Ovary (tissue), 9 donors: ENCODE measurements around the gene TIPARP. TPM values are rescaled to one million over a fixed set of nuclear protein-coding genes. Genes with fewer than 3 reads are reported as not detected.

Source experiments
- DNase-seq, 5 donors: peaks; one replicate each; pipeline ENCODE4 v3.0.0-alpha.2; 2019 to 2020
- H3K27ac ChIP-seq, 2 donors: fragments of 200-600 bp; one replicate each; pipeline versions ENCODE4 v1.5.1 to v1.8.0; 2019 to 2022
- H3K27me3 ChIP-seq: fragments of 200-600 bp; one replicate; pipeline ENCODE4 v1.8.0; 2022
- H3K36me3 ChIP-seq: fragments of 200-600 bp; sonication (generic); one replicate; pipeline ENCODE4 v1.5.1; 2019
- H3K4me1 ChIP-seq: one replicate; pipeline ENCODE4 v1.8.1; 2013; ENCODE audit warnings: mild to moderate bottlenecking, moderate library complexity; ENCODE audit not compliant: insufficient read depth
- H3K4me3 ChIP-seq: fragments of 200-600 bp; sonication (generic); one replicate; pipeline ENCODE4 v1.5.1; 2017
- H3K9me3 ChIP-seq, 2 donors: fragments of 200-600 bp in 1 of 2; sonication (generic) in 1 of 2; one replicate each; pipeline versions ENCODE4 v1.5.1 to v1.8.1; 2013 to 2019; ENCODE audit warnings: mild to moderate bottlenecking in 1 of 2, moderate library complexity in 1 of 2
- EP300 ChIP-seq: sonication (generic); formaldehyde crosslinking; IDR thresholded peaks from one replicate; pipeline ENCODE4 v1.6.1; 2017; ENCODE audit warnings: antibody characterized with exemption
- POLR2A ChIP-seq: fragments of 450-650 bp; IDR thresholded peaks from one replicate; pipeline ENCODE4 v1.6.1; 2017; ENCODE audit warnings: antibody characterized with exemption, mild to moderate bottlenecking, moderate library complexity
- WGBS, 3 donors: extraction: QIAGEN DNeasy Blood & Tissue Kit in 1 of 3; methylation state at CpG; one replicate each; pipeline versions ENCODE4 v1.1.5 to v1.1.7; 2013 to 2017; 5-methylcytosine and 5-hydroxymethylcytosine counted together
- intact Hi-C, 4 donors: fragments of 100-400 bp; cut with DNase I; formaldehyde crosslinking; loops; one replicate each; pipeline versions ENCODE4 v1.11.0 to v1.15.1; 2022 to 2023
- polyA plus RNA-seq, 2 donors: library from polyadenylated mRNA; stranded (reverse); fragments of 200-250 nt in 1 of 2; fragments of 350-450 nt in 1 of 2; fragmentation: Illumina TruSeq in 1 of 2; extraction: RNeasy Lipid Tissue Mini Kit (QIAGEN cat#74804) in 1 of 2; gene quantifications; one replicate each; pipeline ENCODE4 v1.2.3, GENCODE V29; 2013 to 2014
- total RNA-seq, 7 donors: library from RNA; depleted of rRNA in 2 of 7; stranded (reverse); fragments of >200 nt in 2 of 7; fragmentation: NEBNext Ultra II Directional in 3 of 7; extraction: Animal tissue kit (Norgen Biotek cat#: 25700) in 3 of 7; gene quantifications; one replicate each; pipeline versions ENCODE4 v1.1.0 to v1.2.4, GENCODE V29; 2016 to 2023
- TF ChIP-seq, protein P1 (sequence below), 3 donors: fragments of 450-650 bp in 2 of 3; fragments of 200-600 bp in 1 of 3; IDR thresholded peaks; one replicate each; pipeline versions ENCODE4 v1.5.1 to v1.8.0; 2016 to 2022; ENCODE audit warnings: antibody characterized with exemption in 3 of 3, mild to moderate bottlenecking in 1 of 3
- donor health status: DM: no; HTN: no; CAD: no; lungs with moderate emphysema.
- donor health status: DM: no; HTN: no; CAD: no.
- donor health status: Bipolar disorder and iron deficiency.
- donor health status: DM: yes; HTN: yes; CAD: no.
- donor health status: DM: no; HTN: no; CAD: no.
- donor health status: DM: yes; HTN: yes; CAD: no.

The TIPARP gene
- total and polyA plus RNA-seq, 9 donors: 11.3 to 109 (median 46.1) TPM

- 6 to 11% (median 8%) methylated on average over 10 of the region's 10 CpGs for WGBS, 3 donors
- H3K4me1 ChIP-seq: peaks cover 4% of the 10 kb centered on the region
- H3K27me3 ChIP-seq: no peaks in the 10 kb centered on the region
- intact Hi-C loops: loop anchor here (2.0 to 10.0 kb wide), 9 partner anchors 65 to 471 kb away; partner anchors contain the start of gene LEKR1 (in 1 of the 4)
- no peak for DNase-seq
- H3K9me3 ChIP-seq: no peaks in the 10 kb centered on the region
- TF ChIP-seq EP300 (no peak), POLR2A (no peak)
- TF ChIP-seq, protein P1, sequence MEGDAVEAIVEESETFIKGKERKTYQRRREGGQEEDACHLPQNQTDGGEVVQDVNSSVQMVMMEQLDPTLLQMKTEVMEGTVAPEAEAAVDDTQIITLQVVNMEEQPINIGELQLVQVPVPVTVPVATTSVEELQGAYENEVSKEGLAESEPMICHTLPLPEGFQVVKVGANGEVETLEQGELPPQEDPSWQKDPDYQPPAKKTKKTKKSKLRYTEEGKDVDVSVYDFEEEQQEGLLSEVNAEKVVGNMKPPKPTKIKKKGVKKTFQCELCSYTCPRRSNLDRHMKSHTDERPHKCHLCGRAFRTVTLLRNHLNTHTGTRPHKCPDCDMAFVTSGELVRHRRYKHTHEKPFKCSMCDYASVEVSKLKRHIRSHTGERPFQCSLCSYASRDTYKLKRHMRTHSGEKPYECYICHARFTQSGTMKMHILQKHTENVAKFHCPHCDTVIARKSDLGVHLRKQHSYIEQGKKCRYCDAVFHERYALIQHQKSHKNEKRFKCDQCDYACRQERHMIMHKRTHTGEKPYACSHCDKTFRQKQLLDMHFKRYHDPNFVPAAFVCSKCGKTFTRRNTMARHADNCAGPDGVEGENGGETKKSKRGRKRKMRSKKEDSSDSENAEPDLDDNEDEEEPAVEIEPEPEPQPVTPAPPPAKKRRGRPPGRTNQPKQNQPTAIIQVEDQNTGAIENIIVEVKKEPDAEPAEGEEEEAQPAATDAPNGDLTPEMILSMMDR (IDR thresholded peaks at IDR 0.05): no peak
- H3K27ac ChIP-seq: peak overlapping the region; percentile 54 to 88
- H3K4me3 ChIP-seq: peak overlapping the region; percentile 77
- H3K36me3 ChIP-seq: no peaks in the 10 kb centered on the region
These were observed 701 bp upstream of the TIPARP start for GRCh38 chr3:156673732-156674045.

GRCh38 chr3:156674911-156675829 lies 780 bp downstream of the TIPARP start:
- H3K27ac ChIP-seq: peak overlapping the region; percentile 88 to 90
- 0 to 1% (median 0%) methylated on average over 77 to 93 of the region's 93 CpGs for WGBS, 3 donors
- DNase-seq: peak; percentile 64 to 84 (median 71)
- intact Hi-C loops: loop anchor here (2.0 to 10.0 kb wide), 11 partner anchors 66 to 470 kb away; partner anchors contain the start of gene LEKR1 (in 1 of the 4)
- peak overlapping the region; percentile 77 for H3K4me3 ChIP-seq
- H3K36me3 ChIP-seq: no peaks in the 10 kb centered on the region
- no peak for TF ChIP-seq EP300
- TF ChIP-seq, protein P1 (IDR thresholded peaks at IDR 0.05): peak in 2 of 3 donors; percentile 25 to 36
- no peak for TF ChIP-seq POLR2A
- H3K27me3 ChIP-seq: no peaks in the 10 kb centered on the region
- H3K4me1 ChIP-seq: peaks cover 5% of the 10 kb centered on the region
- H3K9me3 ChIP-seq: no peaks in the 10 kb centered on the region

- peak overlapping the region; percentile 77 for H3K4me3 ChIP-seq
- no peaks in the 10 kb centered on the region for H3K27me3 ChIP-seq
- H3K36me3 ChIP-seq: no peaks in the 10 kb centered on the region
- TF ChIP-seq EP300: no peak
- no peak for TF ChIP-seq POLR2A
- no peaks in the 10 kb centered on the region for H3K9me3 ChIP-seq
- 12 to 13% (median 13%) methylated on average over 18 of the region's 18 CpGs for WGBS, 3 donors
- peak overlapping the region; percentile 88 to 90 for H3K27ac ChIP-seq
- H3K4me1 ChIP-seq: peaks cover 7% of the 10 kb centered on the region
- DNase-seq: peak; percentile 14 to 51 (median 39)
- intact Hi-C loops: loop anchor here (2.0 to 10.0 kb wide), 9 partner anchors 67 to 469 kb away; partner anchors contain the start of gene LEKR1 (in 1 of the 4)
These were observed 1.7 kb downstream of the TIPARP start for GRCh38 chr3:156675830-156676767.

DNA sequence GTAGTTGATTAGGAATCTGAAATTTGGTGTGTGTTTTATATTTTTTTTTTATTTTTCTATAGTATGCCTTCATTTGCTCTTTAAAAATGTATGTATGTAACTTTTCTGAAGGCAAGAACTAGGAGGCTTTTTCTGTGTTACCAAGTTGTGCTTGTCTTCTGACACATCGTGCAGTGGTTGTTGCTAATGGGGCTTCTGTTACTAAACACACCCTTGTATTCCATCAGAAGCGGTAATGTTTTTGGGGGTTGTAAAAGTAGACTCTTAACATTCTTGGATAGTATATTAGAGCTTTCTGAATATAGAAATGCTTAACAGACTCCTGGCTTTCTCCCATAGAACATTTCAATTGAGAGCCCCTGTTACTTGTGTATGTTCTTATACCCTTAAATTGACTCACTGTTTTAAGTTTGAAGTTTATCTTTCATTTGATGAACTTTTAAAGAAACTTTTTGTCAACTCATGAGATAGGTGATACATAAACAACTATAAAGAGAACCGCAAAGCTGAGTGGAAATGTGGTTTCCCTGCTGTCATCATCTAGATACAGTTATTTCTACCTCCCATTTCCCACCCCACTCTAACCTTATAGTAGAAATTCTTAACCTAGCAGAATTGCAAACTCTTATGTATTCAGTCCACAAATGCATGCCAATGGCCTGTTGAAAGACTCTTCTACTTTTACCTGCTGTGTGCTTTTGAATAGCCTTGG lies 2.5 kb downstream of the TIPARP start:
- 82 to 93% (median 90%) methylated on average over 3 of the region's 3 CpGs for WGBS, 3 donors
- Histone ChIP-seq H3K9me3 (no peaks in the 10 kb centered on the region), H3K4me3 (peak overlapping the region; percentile 77), H3K36me3 (no peaks in the 10 kb centered on the region), H3K27ac (no peak overlapping the region), H3K4me1 (peaks cover 8% of the 10 kb centered on the region), H3K27me3 (no peaks in the 10 kb centered on the region)
- intact Hi-C loops: loop anchor here (5.0 to 10.0 kb wide), 7 partner anchors 135 to 468 kb away; partner anchors contain the start of gene LEKR1 (in 1 of the 4)
- DNase-seq: no peak
- no peak for TF ChIP-seq POLR2A
- TF ChIP-seq EP300: no peak
- TF ChIP-seq, protein P1 (IDR thresholded peaks at IDR 0.05): no peak
